Right atrium auricular region (tissue), 2 donors: Measurements from ENCODE around the gene NUDT3. TPM values are rescaled to one million over a fixed set of nuclear protein-coding genes. Genes with fewer than 3 reads are reported as not detected.

Experiments used
- DNase-seq: peaks from one replicate; pipeline ENCODE4 v3.0.0-alpha.2; 2019; ENCODE audit warnings: low spot score
- H3K27ac ChIP-seq, 2 donors: fragments of 200-600 bp; sonication (generic); 1 replicate in 1 of 2; 2 replicates in 1 of 2; pipeline ENCODE4 v1.5.1; 2016 to 2019
- H3K27me3 ChIP-seq, 2 donors: fragments of 200-600 bp; sonication (generic); one replicate each; pipeline versions ENCODE4 v1.5.1 to v1.6.0; 2017 to 2019
- H3K36me3 ChIP-seq: fragments of 200-600 bp; sonication (generic); one replicate; pipeline ENCODE4 v1.5.1; 2016
- H3K4me1 ChIP-seq, 2 donors: fragments of 200-600 bp; sonication (generic); one replicate each; pipeline versions ENCODE4 v1.5.1 to v1.6.0; 2017 to 2019
- H3K4me3 ChIP-seq, 2 donors: fragments of 200-600 bp; sonication (generic); 1 replicate in 1 of 2; 2 replicates in 1 of 2; pipeline ENCODE4 v1.5.1; 2017 to 2019; ENCODE audit warnings: mild to moderate bottlenecking in 1 of 2, moderate library complexity in 1 of 2
- H3K9me3 ChIP-seq, 2 donors: fragments of 200-600 bp; sonication (generic); one replicate each; pipeline ENCODE4 v1.5.1; 2019
- CTCF ChIP-seq, 2 donors: fragments of 200-600 bp; sonication (generic); IDR thresholded peaks; one replicate each; pipeline ENCODE4 v1.5.1; 2019; ENCODE audit warnings: antibody characterized with exemption in 2 of 2
- total RNA-seq, 2 donors: library from RNA; depleted of rRNA; stranded (reverse); fragments of >200 nt; gene quantifications; one replicate each; pipeline ENCODE4 v1.1.0, GENCODE V29; 2016

Gene NUDT3
- total RNA-seq, 2 donors from 2014 or later = 47.2 to 53.5 TPM

DNA sequence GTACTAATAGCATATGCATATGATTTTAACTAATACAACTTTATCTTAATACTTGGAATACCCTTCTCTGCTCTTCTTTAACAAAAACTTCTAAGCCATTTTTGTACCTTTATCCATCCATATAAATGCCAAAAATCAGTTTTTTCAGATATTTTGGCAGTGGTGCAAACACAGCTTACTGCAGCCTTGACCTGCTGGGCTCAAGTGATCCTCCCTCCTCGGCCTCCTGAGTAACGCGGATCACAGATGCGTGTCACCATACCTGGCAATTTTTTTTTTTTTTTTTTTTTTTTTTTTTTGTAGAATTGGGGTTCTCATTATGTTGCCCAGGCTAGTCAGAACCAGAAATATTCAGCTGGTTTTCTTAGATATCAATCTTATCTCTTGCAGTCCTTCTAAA is 89.5 kb downstream of the NUDT3 start:
- H3K27me3 ChIP-seq = no peaks in the 10 kb centered on the region
- H3K27ac ChIP-seq = no peak overlapping the region
- H3K4me3 ChIP-seq = no peak overlapping the region
- H3K9me3 ChIP-seq = no peaks in the 10 kb centered on the region
- no peaks in the 10 kb centered on the region for H3K36me3 ChIP-seq
- no peak for TF ChIP-seq CTCF (IDR thresholded peaks at IDR 0.05)
- DNase-seq = no peak
- H3K4me1 ChIP-seq = peaks cover 0 to 66% of the 10 kb centered on the region in 2 donors

GRCh38 chr6:34301408-34301807 is 91.1 kb downstream of the NUDT3 start:
- Histone ChIP-seq H3K4me1 (peaks cover 0 to 51% of the 10 kb centered on the region in 2 donors), H3K4me3 (no peak overlapping the region), H3K36me3 (no peaks in the 10 kb centered on the region), H3K9me3 (no peaks in the 10 kb centered on the region), H3K27me3 (no peaks in the 10 kb centered on the region), H3K27ac (peak overlapping the region; percentile 45 to 79)
- no peak for DNase-seq
- TF ChIP-seq CTCF (IDR thresholded peaks at IDR 0.05) = no peak

- TF ChIP-seq CTCF (IDR thresholded peaks at IDR 0.05) = no peak
- no peaks in the 10 kb centered on the region for H3K27me3 ChIP-seq
- H3K9me3 ChIP-seq = no peaks in the 10 kb centered on the region
- no peak overlapping the region for H3K4me3 ChIP-seq
- no peak for DNase-seq
- H3K4me1 ChIP-seq = peaks cover 0 to 49% of the 10 kb centered on the region in 2 donors
- H3K36me3 ChIP-seq = peaks cover under 1% of the 10 kb centered on the region
- peak overlapping the region; percentile 66 to 79 for H3K27ac ChIP-seq
These were observed 92.1 kb downstream of the NUDT3 start for GRCh38 chr6:34300332-34300751.

DNA sequence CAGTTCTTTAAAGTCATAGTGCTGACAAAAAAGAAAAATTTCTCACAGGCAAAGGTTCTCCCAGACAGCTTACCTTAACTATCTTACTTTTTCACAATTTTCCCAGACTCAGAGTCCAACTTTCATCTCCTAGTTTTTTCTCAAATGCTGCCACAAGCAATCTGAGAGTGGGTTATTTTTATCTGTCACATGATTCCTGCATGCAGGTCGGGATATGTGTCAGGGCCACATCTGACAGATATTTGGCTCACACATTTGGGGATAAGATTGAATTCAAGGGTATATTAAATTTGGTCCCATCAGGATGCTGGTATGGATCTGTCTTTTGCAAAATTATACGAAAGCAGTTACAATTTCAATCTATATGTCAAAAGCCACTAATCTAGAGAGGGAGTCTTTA is 93.5 kb downstream of the NUDT3 start:
- peaks cover 0 to 49% of the 10 kb centered on the region in 2 donors for H3K4me1 ChIP-seq
- DNase-seq = no peak
- peak overlapping the region; percentile 66 to 79 for H3K27ac ChIP-seq
- H3K27me3 ChIP-seq = no peaks in the 10 kb centered on the region
- TF ChIP-seq CTCF (IDR thresholded peaks at IDR 0.05) = no peak
- no peaks in the 10 kb centered on the region for H3K9me3 ChIP-seq
- no peak overlapping the region for H3K4me3 ChIP-seq
- peaks cover 13% of the 10 kb centered on the region for H3K36me3 ChIP-seq

DNA sequence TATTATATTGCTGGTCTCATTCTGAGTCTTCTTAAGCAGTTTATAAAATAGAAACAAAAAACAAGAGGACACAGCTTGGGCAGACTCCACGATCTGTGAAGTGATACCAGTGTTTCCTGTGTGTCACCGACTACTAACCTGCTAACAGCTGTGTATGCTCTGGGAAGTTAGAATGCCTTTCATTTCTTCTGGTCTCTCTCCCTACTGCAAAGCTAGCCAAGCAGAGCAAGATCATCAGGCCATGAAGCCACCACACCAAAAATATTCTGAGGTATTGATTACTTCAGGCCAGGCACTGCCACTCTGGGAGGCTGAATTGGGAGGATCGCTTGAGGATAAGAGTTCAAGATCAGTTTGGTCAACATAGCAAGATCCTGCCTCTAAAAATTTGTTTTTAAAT is 96.7 kb downstream of the NUDT3 start:
- Histone ChIP-seq H3K9me3 (no peaks in the 10 kb centered on the region), H3K27ac (peak overlapping the region in 1 of 2 donors; percentile 20), H3K4me3 (no peak overlapping the region), H3K4me1 (peaks cover 0 to 33% of the 10 kb centered on the region in 2 donors), H3K36me3 (peaks cover 31% of the 10 kb centered on the region), H3K27me3 (no peaks in the 10 kb centered on the region)
- DNase-seq = no peak
- TF ChIP-seq CTCF (IDR thresholded peaks at IDR 0.05) = no peak

GRCh38 chr6:34292954-34293353 is 99.5 kb downstream of the NUDT3 start:
- Histone ChIP-seq H3K27ac (peak overlapping the region; percentile 20 to 27), H3K4me3 (no peak overlapping the region), H3K4me1 (peaks cover 0 to 25% of the 10 kb centered on the region in 2 donors), H3K36me3 (peaks cover 31% of the 10 kb centered on the region), H3K9me3 (no peaks in the 10 kb centered on the region), H3K27me3 (no peaks in the 10 kb centered on the region)
- no peak for TF ChIP-seq CTCF (IDR thresholded peaks at IDR 0.05)
- DNase-seq = no peak
